Smooth muscle cell (in vitro differentiated cells): ENCODE data around the gene CD164. TPM values are rescaled to one million over a fixed set of nuclear protein-coding genes. Genes with fewer than 3 reads are reported as not detected.

ENCODE experiments used
- DNase-seq: peaks from one replicate; lab custom pipeline; 2025; ENCODE audit not compliant: unreplicated experiment; lab: John Stamatoyannopoulos, UW
- H2AFZ ChIP-seq: fragments of 200-600 bp; sonication (generic); 2 replicates; pipeline ENCODE4 v1.6.0; 2016; ENCODE audit warnings: antibody characterized with exemption, low read depth, mild to moderate bottlenecking
- H3F3A ChIP-seq: fragments of 200-600 bp; sonication (generic); 2 replicates; pipeline ENCODE4 v1.6.0; 2017; ENCODE audit warnings: antibody characterized with exemption, low read depth
- H3K27ac ChIP-seq: fragments of 200-600 bp; sonication (generic); 2 replicates; pipeline ENCODE4 v1.5.1; 2016; ENCODE audit warnings: low read depth, mild to moderate bottlenecking
- H3K27me3 ChIP-seq: fragments of 200-600 bp; sonication (generic); 2 replicates; pipeline ENCODE4 v1.6.1; 2016; ENCODE audit warnings: low read depth, mild to moderate bottlenecking
- H3K36me3 ChIP-seq: fragments of 200-600 bp; sonication (generic); 2 replicates; pipeline ENCODE4 v1.5.1; 2016; ENCODE audit warnings: low read depth
- H3K4me1 ChIP-seq: fragments of 200-600 bp; sonication (generic); 2 replicates; pipeline ENCODE4 v1.5.1; 2016; ENCODE audit warnings: low read depth
- H3K4me2 ChIP-seq: fragments of 200-600 bp; sonication (generic); 2 replicates; pipeline ENCODE4 v1.6.0; 2016; ENCODE audit warnings: mild to moderate bottlenecking
- H3K4me3 ChIP-seq: fragments of 200-600 bp; sonication (generic); 2 replicates; pipeline ENCODE4 v1.5.1; 2016; ENCODE audit warnings: mild to moderate bottlenecking
- H3K79me2 ChIP-seq: fragments of 200-600 bp; sonication (generic); 2 replicates; pipeline ENCODE4 v1.6.0; 2016; ENCODE audit warnings: low read depth, mild to moderate bottlenecking
- H3K9ac ChIP-seq: fragments of 200-600 bp; sonication (generic); 2 replicates; pipeline ENCODE4 v1.6.0; 2016; ENCODE audit warnings: low read depth
- H3K9me3 ChIP-seq: fragments of 200-600 bp; sonication (generic); replicated peaks from 2 replicates; pipeline ENCODE4 v1.5.1; 2016; ENCODE audit warnings: low read depth
- H4K20me1 ChIP-seq: fragments of 200-600 bp; sonication (generic); 2 replicates; pipeline ENCODE4 v1.6.0; 2016; ENCODE audit warnings: low read depth
- CTCF ChIP-seq: fragments of 200-600 bp; sonication (generic); IDR thresholded peaks from 2 replicates; pipeline ENCODE4 v1.5.1; 2017; ENCODE audit warnings: borderline replicate concordance, mild to moderate bottlenecking, antibody characterized with exemption; ENCODE audit not compliant: insufficient read depth, poor library complexity, severe bottlenecking
- WGBS: methylation state at CpG from one replicate; pipeline ENCODE4 v1.1.7; 2016; ENCODE audit warnings: low lambda C conversion rate; 5-methylcytosine and 5-hydroxymethylcytosine counted together
- polyA plus RNA-seq: library from polyadenylated mRNA; unstranded; fragments of >200 nt; fragmentation: Nextera tagmentation; extraction: Ambion mirVana; gene quantifications from 2 replicates; pipeline ENCODE4 v1.2.1, GENCODE V29; 2016
- total RNA-seq: library from RNA; depleted of rRNA; stranded (reverse); fragments of >200 nt; gene quantifications from 2 replicates; pipeline ENCODE4 v1.2.3, GENCODE V29; 2014

The CD164 gene
- total and polyA plus RNA-seq, 2 experiments from 2014 or later, result 305 to 495 TPM

DNA sequence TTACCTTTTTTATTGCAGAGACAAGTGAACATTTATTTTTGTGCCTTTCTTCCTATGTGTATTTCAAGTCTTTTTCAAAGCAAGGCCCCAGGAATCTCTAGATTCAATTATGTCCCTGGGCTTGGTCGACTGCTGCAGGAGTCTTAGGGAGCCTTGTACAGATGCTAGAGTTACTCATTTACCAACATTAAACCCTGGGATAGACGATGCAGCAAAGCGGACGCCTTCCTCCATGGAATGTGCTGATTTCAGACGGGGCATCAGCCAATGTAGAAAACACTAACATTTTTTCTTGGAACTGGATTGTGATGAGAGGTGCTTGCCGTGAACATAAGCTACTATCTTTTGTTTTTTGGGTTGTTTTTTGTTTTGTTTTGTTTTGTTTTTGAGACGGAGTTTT, 55.9 kb downstream of the CD164 start:
- H3K36me3 ChIP-seq, result no peaks in the 10 kb centered on the region

GRCh38 chr6:109325400-109325801, 56.9 kb downstream of the CD164 start:
- no peaks in the 10 kb centered on the region for H3K79me2 ChIP-seq
- 83% methylated on average over 8 of the region's 8 CpGs for WGBS
- no peak overlapping the region for H2AFZ ChIP-seq
- H3K4me3 ChIP-seq, result no peak overlapping the region
- no peaks in the 10 kb centered on the region for H3K27me3 ChIP-seq
- no peaks in the 10 kb centered on the region for H3K36me3 ChIP-seq
- no peak overlapping the region for H3K9ac ChIP-seq
- no peaks in the 10 kb centered on the region for H3F3A ChIP-seq
- H3K4me2 ChIP-seq, result no peak overlapping the region
- H3K9me3 ChIP-seq, result no peaks in the 10 kb centered on the region
- H3K4me1 ChIP-seq, result no peaks in the 10 kb centered on the region
- no peak for DNase-seq
- no peak overlapping the region for H3K27ac ChIP-seq
- H4K20me1 ChIP-seq, result no peaks in the 10 kb centered on the region
- no peak for TF ChIP-seq CTCF

More for the DNA sequence above, 55.9 kb downstream of the CD164 start:
- H3K27me3 ChIP-seq, result no peaks in the 10 kb centered on the region
- H3K27ac ChIP-seq, result no peak overlapping the region
- H3K79me2 ChIP-seq, result no peaks in the 10 kb centered on the region
- H3K4me2 ChIP-seq, result no peak overlapping the region
- H3K9me3 ChIP-seq, result no peaks in the 10 kb centered on the region
- no peaks in the 10 kb centered on the region for H3K4me1 ChIP-seq
- H2AFZ ChIP-seq, result no peak overlapping the region
- WGBS, result 94% methylated on average over 7 of the region's 7 CpGs
- no peaks in the 10 kb centered on the region for H3F3A ChIP-seq
- H3K4me3 ChIP-seq, result no peak overlapping the region
- DNase-seq, result no peak
- H3K9ac ChIP-seq, result no peak overlapping the region
- no peaks in the 10 kb centered on the region for H4K20me1 ChIP-seq
- TF ChIP-seq CTCF, result no peak

DNA sequence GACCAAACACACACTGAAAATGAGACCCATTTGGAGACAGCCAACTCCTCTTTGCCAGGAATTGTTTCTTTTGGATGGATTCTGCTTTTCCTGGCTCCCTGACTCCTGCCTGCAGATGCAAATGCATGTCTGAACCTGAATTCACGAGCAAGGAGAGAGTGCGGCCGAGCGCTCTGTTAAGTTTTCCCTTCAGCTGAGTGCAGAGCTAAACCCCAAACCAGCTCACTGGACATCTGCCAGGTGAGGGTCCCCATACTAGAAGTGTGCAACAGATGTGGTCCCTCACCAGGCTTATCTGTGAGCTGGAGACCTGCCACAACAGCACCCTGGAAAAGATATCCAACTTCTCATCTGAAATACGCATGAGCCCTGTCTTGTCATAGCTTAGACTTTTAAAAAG, 59.0 kb downstream of the CD164 start:
- Histone ChIP-seq H3K4me1 (no peaks in the 10 kb centered on the region), H3K79me2 (no peaks in the 10 kb centered on the region), H3K4me3 (no peak overlapping the region), H3K9ac (no peak overlapping the region), H4K20me1 (no peaks in the 10 kb centered on the region), H3K36me3 (no peaks in the 10 kb centered on the region), H3F3A (no peaks in the 10 kb centered on the region), H2AFZ (no peak overlapping the region), H3K4me2 (no peak overlapping the region), H3K27me3 (no peaks in the 10 kb centered on the region), H3K9me3 (no peaks in the 10 kb centered on the region), H3K27ac (no peak overlapping the region)
- no peak for TF ChIP-seq CTCF
- 82% methylated on average over 5 of the region's 5 CpGs for WGBS
- DNase-seq, result no peak

GRCh38 chr6:109322825-109323224, 59.4 kb downstream of the CD164 start:
- no peaks in the 10 kb centered on the region for H3K79me2 ChIP-seq
- H3K9ac ChIP-seq, result no peak overlapping the region
- no peak overlapping the region for H3K4me2 ChIP-seq
- TF ChIP-seq CTCF, result no peak
- H3K36me3 ChIP-seq, result no peaks in the 10 kb centered on the region
- H3K9me3 ChIP-seq, result no peaks in the 10 kb centered on the region
- H3K4me3 ChIP-seq, result no peak overlapping the region
- H3K4me1 ChIP-seq, result no peaks in the 10 kb centered on the region
- no peak for DNase-seq
- WGBS, result 96% methylated on average over 2 of the region's 2 CpGs
- no peaks in the 10 kb centered on the region for H4K20me1 ChIP-seq
- no peaks in the 10 kb centered on the region for H3F3A ChIP-seq
- no peak overlapping the region for H3K27ac ChIP-seq
- no peaks in the 10 kb centered on the region for H3K27me3 ChIP-seq
- H2AFZ ChIP-seq, result no peak overlapping the region
